Nucleus accumbens (tissue), 56 donors: ENCODE measurements around the gene DNAH2.

Experiments
- DNase-seq, 56 donors: peaks; one replicate each; lab custom pipeline; 2025; lab: John Stamatoyannopoulos, UW

DNAH2 gene

GRCh38 chr17:7834957-7835813, 117.6 kb downstream of the DNAH2 start:
- DNase-seq, result peak; percentile 48 to 98 (median 95)

GRCh38 chr17:7835814-7836595, 118.5 kb downstream of the DNAH2 start:
- peak in 44 of 56 donors; percentile 25 to 77 (median 56) for DNase-seq

- DNase-seq, result peak in 44 of 56 donors; percentile 19 to 82 (median 53)
Measured at GRCh38 chr17:7836596-7837407, 119.3 kb downstream of the DNAH2 start.

GRCh38 chr17:7837408-7838088, 120.0 kb downstream of the DNAH2 start:
- no peak for DNase-seq

- peak in 35 of 56 donors; percentile 5 to 82 (median 47) for DNase-seq
Measured at GRCh38 chr17:7838090-7839075, 120.8 kb downstream of the DNAH2 start.

GRCh38 chr17:7839190-7839875, 121.8 kb downstream of the DNAH2 start:
- DNase-seq, result no peak

- DNase-seq, result no peak
Measured at GRCh38 chr17:7839876-7840261, 122.3 kb downstream of the DNAH2 start.

- no peak for DNase-seq
Measured at GRCh38 chr17:7840441-7840840, 122.9 kb downstream of the DNAH2 start.

GRCh38 chr17:7840875-7841274, 123.3 kb downstream of the DNAH2 start:
- no peak for DNase-seq

GRCh38 chr17:7841396-7841914, 123.9 kb downstream of the DNAH2 start:
- peak in 52 of 56 donors; percentile 59 to 95 (median 84) for DNase-seq

- DNase-seq, result peak in 54 of 56 donors; percentile 30 to 96 (median 88)
Measured at GRCh38 chr17:7841915-7842379, 124.4 kb downstream of the DNAH2 start.

GRCh38 chr17:7842380-7843256, 125.1 kb downstream of the DNAH2 start:
- DNase-seq, result peak in 45 of 56 donors; percentile 15 to 83 (median 63)

- peak in 5 of 56 donors; percentile 53 to 63 (median 59) for DNase-seq
Measured at GRCh38 chr17:7843257-7843535, 125.7 kb downstream of the DNAH2 start.

GRCh38 chr17:7843536-7844291, 126.2 kb downstream of the DNAH2 start:
- peak in 45 of 56 donors; percentile 17 to 82 (median 66) for DNase-seq

GRCh38 chr17:7844292-7845154, 127.0 kb downstream of the DNAH2 start:
- peak; percentile 66 to 95 (median 88) for DNase-seq
